ENCODE results near the gene FIBIN. TPM values are rescaled to one million over a fixed set of nuclear protein-coding genes. Genes with fewer than 3 reads are reported as not detected.
"Not testable (repeated sequence)": the region's sequence is repeated elsewhere in the genome, so short reads cannot be mapped to it uniquely, and the experiment has no call there.

The FIBIN gene
- polyA plus RNA-seq, 4 donors, result 13.6 to 93.3 (median 25.6) TPM

- no peak for DNase-seq (ENCODE audit: low read depth in 4 of 4, low spot score in 3 of 4)
Observed at GRCh38 chr11:26976389-26976788, 17.5 kb upstream of the FIBIN start.

DNA sequence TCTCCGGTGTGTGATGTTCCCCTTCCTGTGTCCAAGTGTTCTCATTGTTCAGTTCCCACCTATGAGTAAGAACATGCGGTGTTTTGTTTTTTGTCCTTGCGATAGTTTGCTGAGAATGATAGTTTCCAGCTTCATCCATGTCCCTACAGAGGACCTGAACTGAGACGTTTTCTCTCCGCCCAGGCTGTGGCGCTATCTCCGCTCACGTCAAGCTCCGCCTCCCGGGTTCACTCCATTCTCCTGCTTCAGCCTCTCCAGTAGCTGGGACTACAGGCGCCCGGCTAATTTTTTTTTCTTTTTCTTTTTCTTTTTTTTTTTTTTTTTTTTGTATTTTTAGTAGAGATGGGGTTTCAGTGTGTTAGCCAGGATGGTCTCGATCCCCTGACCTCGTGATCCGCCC is 16.7 kb upstream of the FIBIN start:
- not testable (repeated sequence) for DNase-seq (ENCODE audit: low read depth in 4 of 4, low spot score in 3 of 4)

GRCh38 chr11:26983645-26984044 is 10.3 kb upstream of the FIBIN start:
- DNase-seq (ENCODE audit: low read depth in 4 of 4, low spot score in 3 of 4), result no peak

DNA sequence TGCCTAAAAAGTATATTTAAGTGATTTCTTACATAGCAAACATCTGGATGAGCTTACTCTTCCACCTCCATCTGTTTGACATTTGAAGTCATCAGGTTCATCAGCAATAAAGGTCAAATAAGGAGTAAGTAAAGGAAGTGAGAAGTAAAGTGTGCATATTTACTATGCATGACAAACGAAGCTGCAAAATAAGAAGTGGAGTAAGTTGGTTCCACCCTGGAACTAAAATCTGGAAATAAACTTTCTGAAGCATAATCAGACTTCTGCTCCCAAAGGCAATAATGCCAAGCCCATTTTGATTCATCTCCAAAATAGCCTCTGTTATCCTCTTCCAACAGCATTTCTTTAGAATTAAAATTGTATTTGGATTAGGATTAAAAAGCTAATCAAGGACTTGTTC is 8.4 kb upstream of the FIBIN start:
- no peak for DNase-seq (ENCODE audit: low read depth in 4 of 4, low spot score in 3 of 4)

GRCh38 chr11:26985943-26986342 is 8.0 kb upstream of the FIBIN start:
- no peak for DNase-seq (ENCODE audit: low read depth in 4 of 4, low spot score in 3 of 4)

DNA sequence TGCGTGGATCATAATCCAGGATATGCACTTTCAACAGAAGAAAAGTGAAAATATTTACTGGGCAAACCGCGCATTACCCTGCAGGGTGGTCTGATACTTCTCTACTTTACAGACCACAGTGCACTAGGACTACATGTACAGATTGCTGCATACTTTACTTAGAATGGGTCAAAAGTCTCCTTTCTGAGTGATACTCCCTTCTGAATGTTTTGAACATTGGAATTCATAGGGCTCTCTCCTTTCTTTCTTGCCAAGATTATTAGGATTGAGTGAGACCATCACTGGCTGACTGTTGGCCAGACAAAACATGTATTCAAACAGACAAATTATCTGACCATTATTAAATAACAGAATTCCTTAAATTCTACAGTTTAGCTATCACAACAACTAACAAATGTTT is 6.6 kb upstream of the FIBIN start:
- DNase-seq (ENCODE audit: low read depth in 4 of 4, low spot score in 3 of 4), result no peak

- DNase-seq (ENCODE audit: low read depth in 4 of 4, low spot score in 3 of 4), result no peak
Observed at GRCh38 chr11:26987731-26988130, 6.2 kb upstream of the FIBIN start.

GRCh38 chr11:26992031-26992541 is 1.8 kb upstream of the FIBIN start:
- no peak for DNase-seq (ENCODE audit: low read depth in 4 of 4, low spot score in 3 of 4)

DNA sequence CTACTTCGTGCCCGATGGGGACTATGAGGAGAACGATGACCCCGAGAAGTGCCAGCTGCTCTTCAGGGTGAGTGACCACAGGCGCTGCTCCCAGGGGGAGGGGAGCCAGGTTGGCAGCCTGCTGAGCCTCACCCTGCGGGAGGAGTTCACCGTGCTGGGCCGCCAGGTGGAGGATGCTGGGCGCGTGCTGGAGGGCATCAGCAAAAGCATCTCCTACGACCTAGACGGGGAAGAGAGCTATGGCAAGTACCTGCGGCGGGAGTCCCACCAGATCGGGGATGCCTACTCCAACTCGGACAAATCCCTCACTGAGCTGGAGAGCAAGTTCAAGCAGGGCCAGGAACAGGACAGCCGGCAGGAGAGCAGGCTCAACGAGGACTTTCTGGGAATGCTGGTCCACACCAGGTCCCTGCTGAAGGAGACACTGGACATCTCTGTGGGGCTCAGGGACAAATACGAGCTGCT is 751 bp downstream of the FIBIN start:
- no peak for DNase-seq (ENCODE audit: low read depth in 4 of 4, low spot score in 3 of 4)

DNA sequence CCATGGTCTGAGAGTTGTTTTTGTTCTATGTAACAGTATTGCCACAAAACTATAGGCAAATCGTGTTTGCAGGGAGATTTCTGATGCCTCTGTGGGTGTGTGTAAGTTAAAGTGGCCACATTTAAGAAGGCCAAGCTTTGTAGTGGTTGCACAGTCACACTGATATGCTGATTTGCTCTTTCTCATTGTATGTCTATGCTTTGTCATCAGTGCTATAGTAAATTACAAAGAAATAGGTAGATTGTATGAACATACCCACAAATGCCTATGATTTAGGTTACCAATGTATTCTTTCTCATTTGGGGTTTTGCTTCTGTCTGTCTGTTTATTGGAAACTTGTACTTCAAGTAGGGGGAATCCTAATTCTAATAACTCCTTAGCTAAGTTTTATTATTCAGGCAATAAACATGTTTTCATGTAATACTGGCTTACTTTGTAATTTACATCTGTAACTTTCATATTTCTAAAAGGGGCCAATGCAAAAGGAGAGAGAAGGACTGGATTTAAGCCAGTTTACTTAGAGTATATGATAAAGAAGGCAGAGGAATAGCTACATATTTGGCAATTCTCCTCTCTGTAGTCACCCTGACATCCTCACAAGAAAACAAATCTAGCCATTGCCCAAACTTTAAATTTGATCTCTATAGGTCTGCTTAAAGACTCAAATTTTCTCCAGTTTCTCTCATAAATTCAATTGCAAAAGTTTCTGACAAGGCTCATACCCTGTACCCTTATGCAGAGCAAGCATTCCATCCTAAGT is 2.0 kb downstream of the FIBIN start:
- DNase-seq (ENCODE audit: low read depth in 4 of 4, low spot score in 3 of 4), result no peak

GRCh38 chr11:26997378-26997777 is 3.5 kb downstream of the FIBIN start:
- DNase-seq (ENCODE audit: low read depth in 4 of 4, low spot score in 3 of 4), result no peak

GRCh38 chr11:27001136-27001730 is 7.3 kb downstream of the FIBIN start:
- not testable (repeated sequence) for DNase-seq (ENCODE audit: low read depth in 4 of 4, low spot score in 3 of 4)

DNA sequence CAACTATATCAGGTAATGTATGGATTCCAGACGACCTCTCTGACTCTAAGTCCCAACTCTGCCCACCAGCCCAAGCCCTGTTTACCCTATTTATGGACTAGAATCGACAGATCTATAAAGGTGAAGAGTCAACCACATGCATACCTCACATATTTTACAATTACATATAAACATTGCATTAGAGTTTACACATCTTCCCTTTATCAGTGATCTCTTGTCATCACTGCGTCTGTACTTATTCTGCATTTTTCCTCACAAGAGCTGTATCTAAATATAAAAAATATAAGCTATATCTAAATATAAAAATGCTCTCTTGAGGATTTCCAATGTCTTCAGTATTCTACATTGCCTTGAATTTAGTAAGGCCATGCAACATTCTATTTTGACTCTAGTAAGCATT is 8.5 kb downstream of the FIBIN start:
- no peak for DNase-seq (ENCODE audit: low read depth in 4 of 4, low spot score in 3 of 4)

DNA sequence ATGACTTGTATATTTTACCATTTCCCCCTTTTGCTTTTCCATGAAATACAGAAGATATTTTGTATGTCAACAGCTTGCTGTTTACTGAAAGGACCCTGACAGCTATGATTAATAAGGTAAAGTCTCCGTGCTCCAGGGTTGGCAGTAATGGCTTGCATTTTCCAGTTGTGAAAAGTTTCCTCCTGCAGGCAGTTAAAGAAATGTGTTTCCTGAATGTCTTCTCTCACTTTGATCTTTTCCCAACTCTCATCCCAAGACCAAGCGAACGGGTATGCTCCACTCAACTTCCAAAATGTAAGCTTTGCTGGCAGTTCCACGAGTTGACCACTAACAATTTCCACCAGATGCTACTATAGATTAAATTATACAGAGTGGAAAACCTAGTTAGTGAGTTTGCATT is 8.9 kb downstream of the FIBIN start:
- DNase-seq (ENCODE audit: low read depth in 4 of 4, low spot score in 3 of 4), result no peak

- DNase-seq (ENCODE audit: low read depth in 4 of 4, low spot score in 3 of 4), result no peak
Observed at GRCh38 chr11:27004103-27004502, 10.2 kb downstream of the FIBIN start.

DNA sequence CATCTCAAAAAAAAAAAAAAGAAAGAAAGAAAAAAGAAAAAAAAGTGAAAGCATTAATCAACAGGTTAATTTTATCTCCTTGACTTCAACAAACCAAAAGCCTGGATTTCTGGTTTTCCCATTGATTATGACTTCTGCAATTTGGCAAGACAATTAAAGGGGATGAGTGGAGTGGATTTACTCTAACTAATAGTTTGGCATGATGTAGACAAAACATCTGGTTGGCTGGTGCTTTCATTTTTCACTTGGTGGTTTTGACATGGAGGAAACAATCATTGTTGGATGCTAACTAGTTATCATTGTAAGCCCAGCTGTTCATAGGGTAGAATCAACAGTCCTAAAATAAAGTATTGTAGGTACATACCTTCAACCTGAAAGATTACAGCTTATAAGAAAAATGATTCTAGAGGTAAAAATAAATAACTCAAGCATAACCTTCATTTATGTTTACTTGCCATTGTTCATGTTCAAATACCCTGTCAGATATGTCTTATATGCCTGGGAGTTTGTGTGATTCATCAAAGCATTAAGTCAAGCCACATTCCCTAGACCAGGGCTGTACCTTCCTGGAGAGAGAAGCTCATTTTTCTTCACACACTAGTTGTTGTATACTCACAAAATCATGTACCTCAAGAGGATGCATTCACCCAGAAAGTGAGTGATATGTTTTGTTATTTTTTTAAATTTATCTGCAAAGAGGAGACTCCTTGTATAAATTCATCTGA is 15.1 kb downstream of the FIBIN start:
- DNase-seq (ENCODE audit: low read depth in 4 of 4, low spot score in 3 of 4), result no peak

GRCh38 chr11:27011560-27012233 is 17.8 kb downstream of the FIBIN start:
- no peak for DNase-seq (ENCODE audit: low read depth in 4 of 4, low spot score in 3 of 4)

- no peak for DNase-seq (ENCODE audit: low read depth in 4 of 4, low spot score in 3 of 4)
Observed at GRCh38 chr11:27012234-27012921, 18.5 kb downstream of the FIBIN start.

- DNase-seq (ENCODE audit: low read depth in 4 of 4, low spot score in 3 of 4), result no peak
Observed at GRCh38 chr11:27013781-27014361, 20.0 kb downstream of the FIBIN start.
